ENCODE data around the gene PRXL2C.

GRCh38 chr9:96619124-96619465 is 36.0 kb downstream of the PRXL2C start:
- no peak for TF ChIP-seq POLR2A (IDR thresholded peaks at IDR 0.05; ENCODE audit: extremely low read depth, insufficient read length)
- no peak for TF ChIP-seq CTCF (IDR thresholded peaks at IDR 0.05; ENCODE audit: low read depth, low read length)

Data from NB4 (cell line).